IPS-18a (cell line): ENCODE data around the gene INKA1.

ENCODE experiments used
- H3K27ac ChIP-seq: one replicate; pipeline ENCODE4 v1.5.1; 2013; ENCODE audit warnings: low read length
- H3K27me3 ChIP-seq: one replicate; pipeline ENCODE4 v1.6.1; 2013; ENCODE audit warnings: mild to moderate bottlenecking, low read length; ENCODE audit not compliant: control insufficient read depth, insufficient read depth
- H3K36me3 ChIP-seq: one replicate; pipeline ENCODE4 v1.6.1; 2013; ENCODE audit warnings: low read depth, low read length; ENCODE audit not compliant: control insufficient read depth
- H3K4me1 ChIP-seq: one replicate; pipeline ENCODE4 v1.6.1; 2013; ENCODE audit warnings: low read depth, low read length; ENCODE audit not compliant: control insufficient read depth
- H3K4me3 ChIP-seq: one replicate; pipeline ENCODE4 v1.5.1; 2013; ENCODE audit warnings: low read length
- H3K9ac ChIP-seq: one replicate; pipeline ENCODE4 v1.6.1; 2013; ENCODE audit warnings: mild to moderate bottlenecking, low read length, moderate library complexity
- H3K9me3 ChIP-seq: one replicate; pipeline ENCODE4 v1.6.1; 2013; ENCODE audit warnings: low read depth, low read length; ENCODE audit not compliant: control insufficient read depth

INKA1 gene

DNA sequence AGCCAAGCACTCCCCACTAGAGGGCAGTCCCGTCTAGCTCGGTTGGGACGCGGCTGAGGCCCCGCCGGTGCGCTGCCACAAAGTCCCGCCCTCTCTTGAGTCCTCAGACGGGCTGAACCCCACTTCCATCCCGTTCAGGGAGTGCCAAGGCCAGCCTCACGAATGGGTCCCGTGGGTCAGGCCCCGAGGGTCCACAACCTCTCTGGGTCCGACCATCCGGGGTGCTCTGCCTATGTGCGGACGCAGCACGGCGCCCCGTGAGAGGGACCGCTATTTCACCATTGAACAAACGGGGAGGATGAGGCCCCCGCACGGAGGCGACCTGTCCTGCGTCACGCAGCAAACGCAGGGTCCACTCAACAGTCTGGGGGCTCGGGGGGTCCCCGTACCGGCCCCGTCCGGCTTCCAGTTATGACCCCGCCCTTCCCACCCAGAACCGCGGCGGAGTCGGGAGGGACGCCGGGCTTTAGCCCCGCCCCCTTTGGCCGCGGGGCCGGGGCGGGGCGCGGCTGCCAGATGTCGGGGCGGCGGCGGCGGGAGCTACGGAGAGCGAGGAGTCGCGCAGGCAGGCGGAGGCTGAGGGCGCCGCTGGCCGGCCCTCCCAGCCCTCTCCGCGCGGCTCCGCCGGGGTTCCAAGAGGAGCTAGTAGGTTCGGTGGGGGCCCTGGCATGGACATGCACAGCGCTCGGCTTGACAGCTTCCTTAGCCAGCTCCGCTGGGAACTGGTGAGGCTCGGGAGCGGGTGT, at the start of gene INKA1:
TSS of gene INKA1 (plus strand) at position 543 of the 746 bp plus-strand sequence. CDS start at position 675, 132 bp downstream.
- peaks cover 13% of the 10 kb centered on the region for H3K4me1 ChIP-seq
- no peak within 1 kb of the TSS for H3K27ac ChIP-seq
- H3K36me3 ChIP-seq = no peaks in the 10 kb centered on the region
- H3K9ac ChIP-seq = no peak within 1 kb of the TSS
- H3K9me3 ChIP-seq = no peaks in the 10 kb centered on the region
- H3K4me3 ChIP-seq = peak within 1 kb of the TSS; percentile 79
- H3K27me3 ChIP-seq = peaks cover 30% of the 10 kb centered on the region

DNA sequence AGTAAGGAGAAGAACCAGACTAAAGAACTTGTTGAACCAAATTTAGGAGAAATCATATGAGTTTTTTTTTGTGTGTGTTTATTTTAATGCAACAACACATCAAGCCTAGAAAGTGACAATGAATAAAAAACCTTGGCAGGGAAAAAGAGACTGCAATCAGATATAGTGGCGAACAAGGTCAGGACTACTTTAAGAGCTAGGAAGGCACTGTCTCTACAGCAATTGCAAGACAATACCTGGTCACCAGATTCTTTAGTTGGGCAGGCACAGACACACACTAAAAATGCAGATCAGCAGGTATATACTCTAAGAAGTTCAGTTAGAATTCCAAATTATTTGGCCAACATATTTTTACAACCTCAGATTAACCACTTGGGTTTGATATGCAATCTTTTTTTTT, 48.5 kb upstream of the INKA1 start:
- no peaks in the 10 kb centered on the region for H3K9me3 ChIP-seq
- no peak overlapping the region for H3K9ac ChIP-seq
- no peak overlapping the region for H3K4me3 ChIP-seq
- H3K27ac ChIP-seq = no peak overlapping the region
- H3K27me3 ChIP-seq = no peaks in the 10 kb centered on the region
- H3K36me3 ChIP-seq = no peaks in the 10 kb centered on the region
- H3K4me1 ChIP-seq = no peaks in the 10 kb centered on the region

DNA sequence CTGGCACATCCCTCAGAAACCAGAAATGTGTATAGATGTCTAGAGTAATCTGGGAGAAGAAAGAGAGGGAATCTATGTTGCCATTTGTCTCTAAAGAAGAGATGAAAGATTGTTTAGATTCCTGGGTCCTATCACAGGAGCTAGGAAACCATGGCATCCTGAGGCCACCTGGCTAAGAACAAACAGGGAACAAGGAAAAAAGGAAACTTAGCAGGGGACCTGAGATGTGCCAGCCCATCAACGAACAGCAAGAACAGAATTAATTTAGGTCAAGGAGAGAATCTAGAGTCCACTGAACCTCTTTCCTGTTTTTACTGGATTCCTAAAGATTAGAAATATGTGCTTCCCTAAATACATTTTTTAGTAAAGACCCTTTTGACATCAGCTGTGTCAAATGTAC, 47.0 kb upstream of the INKA1 start:
- Histone ChIP-seq H3K27me3 (no peaks in the 10 kb centered on the region), H3K4me1 (no peaks in the 10 kb centered on the region), H3K9me3 (no peaks in the 10 kb centered on the region), H3K27ac (no peak overlapping the region), H3K36me3 (no peaks in the 10 kb centered on the region), H3K9ac (no peak overlapping the region), H3K4me3 (no peak overlapping the region)

DNA sequence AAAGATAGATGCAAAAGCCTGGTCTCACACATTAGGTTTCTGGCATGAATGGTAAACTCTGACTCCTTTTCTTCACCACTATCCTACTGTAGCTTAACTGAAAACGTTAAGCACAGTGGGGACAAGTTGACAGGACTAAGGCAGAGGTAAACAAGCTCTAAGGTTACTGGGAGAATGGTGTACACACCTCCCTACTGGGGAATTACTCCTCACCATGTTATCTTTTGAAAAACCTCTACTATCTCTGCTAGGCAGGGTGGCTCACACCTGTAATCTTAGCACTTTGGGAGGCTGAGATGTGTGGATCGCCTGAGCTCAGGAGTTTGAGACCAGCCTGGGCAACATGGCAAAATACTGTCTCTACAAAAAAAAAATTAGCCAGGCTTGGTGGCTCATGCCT, 45.9 kb upstream of the INKA1 start:
- Histone ChIP-seq H3K36me3 (no peaks in the 10 kb centered on the region), H3K27ac (no peak overlapping the region), H3K27me3 (no peaks in the 10 kb centered on the region), H3K9me3 (no peaks in the 10 kb centered on the region), H3K4me3 (no peak overlapping the region), H3K4me1 (no peaks in the 10 kb centered on the region), H3K9ac (no peak overlapping the region)

DNA sequence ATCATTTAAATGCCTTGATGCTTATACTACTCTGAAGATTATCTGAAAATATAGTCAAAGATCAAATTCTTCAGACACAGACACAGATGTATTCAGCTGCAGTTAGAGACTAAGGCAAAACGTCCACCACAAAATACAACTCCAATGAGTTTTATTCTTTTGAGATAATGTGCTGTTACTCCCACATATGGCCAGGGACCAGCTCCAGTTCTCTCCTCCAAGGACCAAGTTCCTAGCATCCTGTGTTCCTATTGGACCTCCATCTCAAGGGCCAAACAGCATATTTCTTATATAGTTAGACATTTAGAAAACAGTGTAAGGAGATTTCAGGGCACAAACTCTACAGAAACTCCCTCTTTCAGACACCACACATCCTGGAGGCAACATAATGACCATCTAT, 43.8 kb upstream of the INKA1 start:
- Histone ChIP-seq H3K9ac (no peak overlapping the region), H3K9me3 (no peaks in the 10 kb centered on the region), H3K4me3 (no peak overlapping the region), H3K27me3 (no peaks in the 10 kb centered on the region), H3K27ac (no peak overlapping the region), H3K36me3 (no peaks in the 10 kb centered on the region), H3K4me1 (no peaks in the 10 kb centered on the region)

DNA sequence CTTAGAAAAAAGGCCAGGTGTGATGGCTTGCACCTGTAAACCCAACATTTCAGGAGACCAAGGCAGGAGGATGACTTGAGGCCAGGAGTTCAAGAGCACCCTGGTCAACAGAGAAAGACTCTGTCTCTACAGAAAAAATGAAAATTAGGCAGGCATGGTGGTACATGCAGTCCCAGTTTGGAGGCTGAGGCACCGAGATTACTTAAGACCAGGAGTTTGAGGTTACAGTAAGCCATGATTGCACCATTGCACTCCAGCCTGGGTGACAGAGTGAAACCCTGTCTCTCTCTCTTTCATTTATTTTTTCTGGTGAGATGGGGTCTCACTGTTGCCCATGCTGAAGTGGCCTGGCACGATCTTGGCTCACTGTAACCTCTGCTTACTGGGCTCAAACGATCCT, 41.4 kb upstream of the INKA1 start:
- Histone ChIP-seq H3K36me3 (no peaks in the 10 kb centered on the region), H3K4me3 (no peak overlapping the region), H3K27ac (no peak overlapping the region), H3K9ac (no peak overlapping the region), H3K27me3 (no peaks in the 10 kb centered on the region), H3K4me1 (no peaks in the 10 kb centered on the region), H3K9me3 (no peaks in the 10 kb centered on the region)

DNA sequence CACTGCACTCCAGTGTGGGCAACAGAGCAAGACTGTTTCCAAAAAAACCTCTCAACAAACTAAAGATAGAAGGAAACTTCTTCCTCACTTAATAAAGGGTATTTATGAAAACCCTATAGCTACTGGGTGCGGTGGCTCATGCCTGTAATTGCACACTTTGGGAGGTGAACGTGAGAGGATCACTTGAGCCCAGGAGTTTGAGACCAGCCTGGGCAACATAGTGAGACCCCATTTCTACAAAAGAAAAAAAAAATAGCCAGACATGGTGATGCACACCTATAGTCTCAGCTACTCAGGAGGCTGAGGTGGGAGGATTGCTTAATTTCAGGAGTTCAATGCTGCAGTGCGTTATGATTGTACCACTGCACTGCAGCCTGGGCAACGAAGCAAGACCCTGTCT, 39.1 kb upstream of the INKA1 start:
- no peak overlapping the region for H3K4me3 ChIP-seq
- H3K27ac ChIP-seq = no peak overlapping the region
- H3K27me3 ChIP-seq = no peaks in the 10 kb centered on the region
- no peaks in the 10 kb centered on the region for H3K36me3 ChIP-seq
- H3K9ac ChIP-seq = no peak overlapping the region
- no peaks in the 10 kb centered on the region for H3K9me3 ChIP-seq
- no peaks in the 10 kb centered on the region for H3K4me1 ChIP-seq

DNA sequence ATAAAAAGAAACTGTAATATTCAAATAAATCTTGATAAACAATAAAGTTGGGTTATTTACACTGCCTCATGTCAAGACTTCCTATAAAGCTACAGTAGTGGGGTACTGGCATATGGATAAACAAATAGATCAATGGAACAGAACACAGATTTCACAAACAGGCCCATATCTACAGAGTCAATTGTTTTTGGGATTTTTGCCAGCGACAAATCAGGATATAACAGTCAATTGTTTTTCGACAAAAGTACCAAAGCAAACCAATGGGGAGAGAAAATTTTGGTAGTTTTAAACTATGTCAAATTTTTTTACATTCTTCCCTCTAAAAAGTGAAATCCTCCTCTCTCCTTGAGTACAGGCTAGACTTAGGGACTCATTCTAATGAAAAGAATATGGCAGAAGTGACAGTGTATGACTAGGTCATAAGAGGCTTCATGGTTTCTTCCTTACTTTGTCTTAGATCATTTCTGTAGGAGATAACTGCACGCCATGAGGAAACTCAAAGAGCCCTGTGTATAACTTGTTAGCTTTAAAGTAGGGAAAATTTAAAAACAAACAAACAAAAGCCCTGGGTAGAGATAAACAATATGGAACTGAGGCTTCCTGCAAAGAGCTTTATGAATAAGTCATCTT, 33.7 kb upstream of the INKA1 start:
- Histone ChIP-seq H3K27me3 (no peaks in the 10 kb centered on the region), H3K9me3 (no peaks in the 10 kb centered on the region), H3K4me1 (no peaks in the 10 kb centered on the region), H3K36me3 (no peaks in the 10 kb centered on the region), H3K9ac (no peak overlapping the region), H3K27ac (no peak overlapping the region), H3K4me3 (no peak overlapping the region)

DNA sequence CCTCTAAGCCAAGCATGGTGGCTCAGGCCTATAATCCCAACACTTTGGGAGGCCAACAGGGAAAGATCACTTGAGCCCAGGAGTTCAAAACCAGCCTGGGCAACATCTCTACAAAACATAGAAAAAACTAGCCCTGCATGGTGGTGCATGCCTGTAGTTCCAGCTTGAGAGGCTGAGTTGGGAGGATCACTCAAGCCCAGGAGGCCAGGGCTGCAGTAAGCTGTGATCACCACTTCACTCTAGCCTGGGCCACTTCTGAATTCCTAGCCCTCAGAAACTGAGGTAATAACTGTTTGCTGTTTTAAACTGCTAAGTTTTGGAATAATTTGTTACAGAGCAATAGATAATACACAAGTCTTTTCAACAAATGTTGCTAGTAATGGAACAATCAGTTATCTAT, 33.1 kb upstream of the INKA1 start:
- no peaks in the 10 kb centered on the region for H3K9me3 ChIP-seq
- no peaks in the 10 kb centered on the region for H3K4me1 ChIP-seq
- H3K27ac ChIP-seq = no peak overlapping the region
- no peaks in the 10 kb centered on the region for H3K36me3 ChIP-seq
- H3K27me3 ChIP-seq = no peaks in the 10 kb centered on the region
- no peak overlapping the region for H3K4me3 ChIP-seq
- no peak overlapping the region for H3K9ac ChIP-seq

DNA sequence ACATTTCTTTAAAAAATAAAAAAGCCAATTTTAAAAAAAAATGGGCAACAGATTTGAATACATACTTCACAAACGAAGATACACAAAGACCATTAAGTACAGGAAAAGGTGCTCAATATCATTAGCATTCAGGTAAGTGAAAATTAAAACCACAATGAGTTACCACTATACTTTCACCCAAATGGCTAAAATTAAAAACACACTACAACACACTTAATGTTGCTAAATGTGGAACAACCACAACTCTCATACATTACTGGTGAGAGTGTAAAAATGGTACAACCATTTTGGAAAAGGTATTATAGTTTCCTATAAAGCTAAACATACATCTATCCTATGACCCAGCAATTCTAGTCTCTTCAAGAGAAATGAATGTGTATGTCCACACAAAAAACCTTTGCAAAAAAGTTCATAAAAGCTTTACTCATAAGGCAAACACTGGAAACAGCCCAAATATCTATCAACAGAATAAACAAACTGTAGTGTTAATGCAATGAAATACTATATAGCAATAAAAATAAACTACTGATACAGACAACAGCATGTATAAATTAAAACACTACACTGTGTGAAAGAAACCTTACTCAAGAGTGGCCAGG, 31.6 kb upstream of the INKA1 start:
- Histone ChIP-seq H3K36me3 (no peaks in the 10 kb centered on the region), H3K27me3 (no peaks in the 10 kb centered on the region), H3K27ac (no peak overlapping the region), H3K9me3 (no peaks in the 10 kb centered on the region), H3K4me1 (no peaks in the 10 kb centered on the region), H3K9ac (no peak overlapping the region), H3K4me3 (no peak overlapping the region)

DNA sequence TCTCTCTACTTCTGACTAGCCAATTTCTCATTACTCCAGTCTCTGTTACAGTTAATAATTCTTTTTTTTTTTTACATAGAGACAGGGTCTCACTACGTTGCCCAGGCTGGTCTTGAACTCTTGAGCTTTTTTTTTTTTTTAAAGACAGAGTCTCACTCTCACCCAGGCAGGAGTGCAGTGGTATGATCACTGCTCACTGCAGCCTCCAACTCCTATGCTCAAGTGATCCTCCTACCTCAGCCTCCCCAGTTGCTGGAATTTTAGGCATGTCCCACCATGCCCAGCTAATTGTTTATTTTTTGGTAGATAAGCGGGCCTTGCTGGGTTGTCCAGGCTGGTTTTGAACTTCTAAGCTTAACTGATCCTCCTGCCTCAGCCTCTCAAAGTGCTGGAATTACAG, 30.4 kb upstream of the INKA1 start:
- Histone ChIP-seq H3K36me3 (no peaks in the 10 kb centered on the region), H3K4me3 (no peak overlapping the region), H3K27me3 (no peaks in the 10 kb centered on the region), H3K27ac (no peak overlapping the region), H3K9ac (no peak overlapping the region), H3K9me3 (no peaks in the 10 kb centered on the region), H3K4me1 (no peaks in the 10 kb centered on the region)

DNA sequence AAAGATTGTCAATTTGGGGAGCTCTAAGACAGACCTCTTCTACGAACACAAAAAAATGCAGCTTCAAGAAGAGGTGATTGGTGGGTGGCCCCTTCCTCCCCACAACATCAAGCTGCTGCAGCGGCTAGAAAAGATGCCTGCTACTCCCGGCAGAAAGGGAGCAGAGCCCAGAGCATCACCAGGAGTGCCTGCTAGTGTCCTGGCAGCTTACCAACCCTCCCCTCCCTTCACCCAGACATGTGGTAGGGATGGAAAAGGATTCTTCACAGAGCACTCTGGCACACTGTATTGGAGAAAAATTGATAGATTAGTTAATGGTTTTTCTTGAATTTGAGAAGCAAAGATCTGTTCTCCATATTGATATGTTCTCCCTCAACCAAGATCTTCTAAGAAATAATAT, 27.5 kb upstream of the INKA1 start:
- Histone ChIP-seq H3K4me1 (no peaks in the 10 kb centered on the region), H3K9me3 (no peaks in the 10 kb centered on the region), H3K4me3 (no peak overlapping the region), H3K36me3 (peaks cover 4% of the 10 kb centered on the region), H3K27me3 (no peaks in the 10 kb centered on the region), H3K9ac (no peak overlapping the region), H3K27ac (no peak overlapping the region)
